EH (cell line): ENCODE measurements around the gene RPS15.
"Not testable (repeated sequence)": the region's sequence is repeated elsewhere in the genome, so short reads cannot be mapped to it uniquely, and the experiment has no call there.

Experiments
- DNase-seq: peaks from one replicate; pipeline ENCODE4 v3.0.0-alpha.2; 2015; ENCODE audit warnings: low read depth

The RPS15 gene

DNA sequence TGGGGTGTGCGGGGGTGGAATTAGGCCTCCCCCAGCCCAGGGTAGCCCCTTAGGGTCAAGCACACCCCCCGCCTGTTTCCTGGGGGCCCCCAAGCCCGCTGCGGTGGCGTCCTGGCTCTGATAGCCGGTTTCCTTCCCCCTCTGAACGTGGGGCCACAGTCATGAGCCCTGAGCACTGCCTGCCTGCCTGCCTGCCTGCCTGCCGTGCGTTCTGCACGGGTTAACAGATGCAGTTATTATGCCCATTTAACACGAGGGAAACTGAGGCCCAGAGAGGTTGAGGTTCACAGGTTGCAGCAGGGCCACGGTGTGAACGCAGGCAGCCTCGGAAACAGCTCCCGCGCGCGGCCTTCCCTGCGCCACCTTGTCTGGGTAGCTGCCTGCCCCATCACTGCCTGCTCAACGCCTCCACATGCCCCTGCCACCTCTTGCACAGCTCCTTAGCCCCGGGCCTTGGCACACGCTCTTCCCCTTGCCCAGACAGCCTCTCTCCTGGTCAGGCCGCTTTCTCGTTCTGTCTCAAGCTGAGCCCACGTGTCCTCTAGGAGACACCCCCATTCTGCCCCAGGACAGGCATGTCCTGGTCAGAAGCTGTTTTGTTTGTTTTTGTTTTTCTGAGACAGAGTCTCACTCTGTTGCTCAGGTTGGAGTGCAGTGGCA is 35.7 kb upstream of the RPS15 start:
- DNase-seq, result no peak

DNA sequence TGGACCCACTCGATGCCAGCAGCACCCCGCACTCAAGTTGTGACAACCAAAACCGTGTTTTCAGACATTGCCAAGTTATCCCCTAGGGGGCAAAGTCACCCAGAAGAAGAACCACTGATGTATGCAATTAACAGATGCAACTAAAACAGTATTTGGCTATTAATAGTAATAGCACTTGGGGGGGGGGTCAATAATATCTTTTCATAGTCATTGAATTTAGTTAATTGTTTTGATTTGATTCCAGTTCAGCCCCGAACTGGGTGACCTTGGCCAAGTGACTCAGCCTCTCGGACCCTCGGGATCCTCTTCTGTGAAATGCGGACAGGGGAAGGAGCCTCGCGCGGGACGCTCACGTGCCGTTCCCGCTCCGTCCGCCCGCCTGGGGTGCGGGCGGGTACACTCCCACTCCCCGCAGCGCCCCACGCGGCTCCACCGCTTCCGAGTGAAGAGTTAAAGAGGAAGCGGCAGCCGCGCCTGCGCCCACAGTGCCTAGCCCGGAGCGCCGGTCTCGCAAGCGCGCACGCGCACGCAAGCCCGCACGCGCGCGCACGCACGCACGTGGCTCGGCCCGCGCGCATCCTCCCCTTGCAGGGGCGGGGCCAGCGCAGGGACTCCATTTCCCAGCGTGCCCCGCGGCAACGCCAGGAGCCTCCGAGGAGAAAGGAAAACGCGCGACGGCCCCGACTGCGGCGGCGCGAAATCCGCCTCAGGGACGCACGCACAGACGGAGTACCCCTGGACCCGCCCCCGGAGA is 31.2 kb upstream of the RPS15 start:
- peak; percentile 98 for DNase-seq

DNA sequence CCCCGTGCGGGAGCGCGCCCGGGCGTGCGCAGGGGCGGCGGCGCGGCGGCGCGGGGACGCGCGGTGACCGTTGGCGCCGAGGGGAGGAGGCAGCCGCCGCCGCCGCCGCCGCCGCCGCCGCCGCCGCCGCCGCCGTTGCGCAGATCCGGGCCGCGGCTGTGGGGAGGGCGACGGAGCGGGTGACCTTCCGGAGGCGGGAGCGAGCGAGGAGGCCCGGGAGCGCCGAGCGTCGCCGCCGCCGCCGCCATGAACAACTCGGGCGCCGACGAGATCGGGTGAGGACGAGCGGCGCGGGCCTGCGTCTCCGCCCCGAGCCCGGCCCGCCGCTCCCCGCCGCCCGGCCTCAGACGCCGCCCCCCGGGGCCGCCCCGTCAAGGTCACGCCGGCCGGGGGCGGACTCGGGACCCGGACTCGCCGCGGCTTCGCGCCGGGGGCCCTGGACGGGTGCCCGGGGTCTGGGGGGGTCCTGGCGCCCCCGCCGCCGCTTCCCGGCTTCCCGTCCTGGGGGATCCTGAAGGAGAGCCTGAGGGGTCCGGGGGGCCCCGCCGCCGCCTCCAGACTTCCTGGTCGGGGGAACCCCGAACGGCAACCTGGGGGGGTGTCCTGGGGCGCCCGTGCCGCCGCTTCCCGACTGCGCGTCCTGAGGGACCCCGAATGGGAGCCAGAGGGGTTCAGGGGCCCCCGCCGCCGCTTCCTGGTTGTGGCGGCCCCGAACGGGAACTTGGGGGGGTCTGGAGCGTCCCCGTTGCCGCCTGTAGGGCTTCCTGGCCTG is 30.5 kb upstream of the RPS15 start, which contains the start of gene DAZAP1:
Gene DAZAP1, plus strand, starts transcription at position 59 of the 772 bp plus-strand sequence. Its CDS starts 188 bp downstream, at position 247.
- no peak for DNase-seq

DNA sequence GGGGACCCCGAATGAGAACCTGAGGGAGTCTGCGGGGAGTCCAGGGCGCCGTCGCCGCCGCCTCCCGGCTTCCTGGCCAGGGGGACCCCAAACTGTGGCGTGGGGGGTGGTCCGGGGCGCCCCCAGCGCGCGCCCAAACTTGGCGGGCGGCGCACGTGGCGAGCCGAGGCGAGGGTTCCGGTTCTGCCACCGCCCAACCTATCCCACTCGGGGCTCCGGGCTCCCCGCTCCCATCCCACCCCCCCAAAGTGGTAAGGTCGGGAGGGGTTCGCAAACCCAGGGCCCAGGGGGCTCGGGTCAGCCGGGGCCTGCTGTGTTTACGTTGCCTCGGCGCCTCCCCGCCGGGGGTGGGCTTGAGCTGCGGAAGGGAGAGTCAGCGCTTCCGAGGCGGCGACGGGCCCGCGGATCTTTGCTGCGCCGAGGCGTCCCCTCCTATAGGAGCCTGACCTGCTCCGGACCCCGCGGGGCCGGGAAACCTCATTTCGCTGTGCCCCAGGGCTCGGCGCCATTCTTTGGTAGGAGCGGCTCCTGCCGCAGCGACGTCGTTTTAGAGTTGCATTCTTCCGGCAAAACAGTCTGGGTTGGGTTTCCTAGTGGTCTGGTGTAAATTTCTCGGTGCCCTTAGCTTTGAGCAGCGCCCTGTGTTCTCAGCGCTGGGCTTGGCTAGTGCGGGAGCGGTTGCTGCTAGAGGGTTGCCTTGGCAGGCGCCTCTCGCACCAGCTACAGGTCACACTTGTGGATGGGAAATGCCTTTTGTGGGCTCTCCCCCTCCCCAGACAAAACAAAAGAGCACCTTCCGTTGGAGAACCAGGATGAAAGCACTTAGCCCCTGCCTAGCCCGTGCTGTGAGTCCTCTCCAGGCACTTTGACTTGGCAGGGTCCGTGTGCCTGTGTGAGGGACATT is 29.6 kb upstream of the RPS15 start:
- DNase-seq, result peak; percentile 70

DNA sequence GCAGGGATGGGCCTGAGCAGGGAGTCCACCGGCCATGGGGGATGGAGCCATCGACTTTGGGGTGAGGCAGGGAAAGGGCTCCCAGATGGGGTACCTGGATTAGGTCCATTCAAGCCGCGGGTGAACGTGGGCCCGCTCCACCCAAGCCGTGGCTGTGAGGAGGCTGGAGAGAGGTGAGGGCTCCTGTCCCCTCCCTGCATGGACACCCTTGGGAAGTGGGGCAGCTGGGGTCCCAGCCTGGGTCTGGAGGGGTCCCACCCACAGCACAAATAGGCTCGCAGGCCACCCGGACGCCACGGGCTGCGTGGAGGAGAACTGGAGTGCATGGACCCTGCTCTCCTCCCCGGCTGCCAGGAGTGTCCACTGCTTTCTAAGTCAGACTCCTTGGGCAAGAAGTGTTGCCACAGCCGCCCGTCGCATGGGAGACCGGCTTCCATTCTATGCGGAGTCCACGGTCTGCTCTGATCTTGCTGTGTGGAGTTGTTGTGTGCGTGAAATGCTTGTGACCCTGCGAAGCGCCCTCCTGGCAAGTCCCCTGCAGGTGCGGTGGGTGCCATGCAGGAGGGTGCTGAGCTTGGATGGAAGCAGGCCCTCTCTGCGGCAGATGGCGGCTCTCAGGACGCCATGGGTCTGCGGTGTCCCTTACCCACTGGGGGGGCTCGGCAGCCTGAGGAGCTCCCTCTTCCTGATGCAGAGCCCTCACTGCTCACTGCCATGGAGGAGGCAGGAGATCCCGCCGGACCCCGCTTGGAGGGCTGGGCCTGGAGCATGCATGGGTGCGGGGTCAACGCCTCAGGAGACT is 28.8 kb upstream of the RPS15 start:
- no peak for DNase-seq

DNA sequence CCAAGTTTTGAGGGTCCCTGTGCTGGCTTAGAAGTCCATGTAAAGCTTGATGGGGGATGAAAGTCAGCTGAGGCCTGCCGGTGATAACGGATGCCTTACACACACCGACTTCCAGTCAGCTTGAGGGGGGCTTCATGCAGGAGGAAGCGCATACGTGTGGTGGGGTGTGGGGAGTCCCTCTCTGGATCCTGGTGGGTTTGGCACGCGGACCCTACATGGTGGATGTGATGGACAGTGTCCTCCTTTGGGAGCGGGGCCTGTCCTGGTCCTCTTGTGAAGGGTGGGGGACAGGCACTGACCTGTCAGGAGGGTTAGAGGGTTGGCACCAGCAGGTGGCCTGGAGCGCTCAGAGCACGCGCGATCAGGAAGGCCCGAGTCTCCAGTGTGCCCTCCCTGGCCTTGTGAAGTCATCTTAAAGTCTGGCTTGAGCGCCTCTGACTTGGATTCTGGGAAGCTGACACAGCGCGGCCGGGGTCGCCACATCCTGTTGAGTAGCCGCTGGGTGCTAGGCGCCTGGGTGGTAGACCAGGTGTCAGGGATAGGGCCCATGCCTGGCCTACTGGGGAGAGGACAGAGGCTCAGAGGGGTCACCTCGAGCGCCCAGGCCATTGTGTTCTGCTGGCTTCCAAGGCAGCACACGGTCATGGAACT is 27.9 kb upstream of the RPS15 start:
- peak; percentile 41 for DNase-seq

DNA sequence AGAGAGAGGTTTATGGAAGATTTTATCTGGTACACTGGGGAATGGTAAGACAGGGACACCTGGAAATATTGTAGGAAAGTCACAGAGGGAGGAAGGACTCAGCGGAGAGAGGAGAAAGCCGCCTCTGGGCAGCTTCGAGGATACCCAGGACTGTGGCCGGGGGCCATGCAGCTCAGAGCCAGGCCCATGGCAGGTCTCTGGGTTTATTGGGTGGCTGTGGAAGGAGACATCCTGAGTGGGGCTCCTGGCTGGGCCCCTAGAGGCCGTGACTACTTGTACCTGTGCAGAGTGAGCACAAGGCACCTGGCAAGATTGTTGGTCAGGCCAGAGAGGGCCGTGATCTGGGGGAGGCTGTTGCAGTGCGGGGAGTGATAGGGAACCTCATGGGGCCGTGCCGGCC is 27.4 kb upstream of the RPS15 start:
- no peak for DNase-seq

DNA sequence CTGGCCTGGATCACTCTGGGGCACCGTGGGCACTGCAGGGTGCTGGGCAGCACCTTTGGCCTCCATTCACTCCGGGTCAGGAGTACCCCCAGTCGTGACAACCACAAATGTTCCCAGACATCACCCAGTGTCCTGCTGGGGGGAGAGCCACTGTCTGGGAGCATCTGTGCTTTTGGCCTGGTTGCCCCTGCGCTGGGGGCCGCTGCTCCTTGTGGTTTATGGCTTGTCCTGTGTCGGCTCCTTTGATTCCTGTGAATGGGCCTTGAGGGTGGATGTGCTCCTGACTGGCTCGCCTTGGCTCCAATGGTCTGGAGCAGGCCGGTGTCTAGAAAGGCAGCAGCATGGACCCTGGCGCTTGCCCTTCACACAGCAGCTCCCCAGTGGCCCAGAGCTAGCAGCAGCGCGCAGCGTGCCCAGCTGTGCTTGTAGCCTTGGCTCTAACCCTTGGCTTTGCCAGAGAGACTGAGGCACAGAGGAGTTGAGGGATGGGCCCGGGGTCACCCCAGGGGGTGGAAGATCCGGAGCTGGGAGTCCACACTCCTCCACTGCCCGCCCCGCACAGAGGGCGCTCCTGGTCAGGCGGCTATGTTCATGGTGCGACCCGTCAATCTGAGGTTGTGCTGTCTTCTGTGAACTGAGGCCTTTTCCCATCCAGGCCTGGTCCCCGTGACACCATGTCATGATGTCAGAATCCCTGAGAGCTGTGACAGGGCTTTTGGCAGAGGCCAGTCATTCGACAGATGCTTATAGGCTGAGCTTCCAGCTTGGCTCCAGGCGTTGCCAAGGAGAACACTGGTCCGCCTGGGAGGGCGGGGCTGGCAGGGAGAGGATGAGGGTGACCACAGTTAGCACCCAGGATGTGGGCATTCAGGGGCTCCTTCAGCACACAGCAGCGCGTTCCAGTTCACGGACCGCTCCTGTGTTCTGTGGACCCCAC is 26.7 kb upstream of the RPS15 start:
- peak; percentile 40 for DNase-seq

DNA sequence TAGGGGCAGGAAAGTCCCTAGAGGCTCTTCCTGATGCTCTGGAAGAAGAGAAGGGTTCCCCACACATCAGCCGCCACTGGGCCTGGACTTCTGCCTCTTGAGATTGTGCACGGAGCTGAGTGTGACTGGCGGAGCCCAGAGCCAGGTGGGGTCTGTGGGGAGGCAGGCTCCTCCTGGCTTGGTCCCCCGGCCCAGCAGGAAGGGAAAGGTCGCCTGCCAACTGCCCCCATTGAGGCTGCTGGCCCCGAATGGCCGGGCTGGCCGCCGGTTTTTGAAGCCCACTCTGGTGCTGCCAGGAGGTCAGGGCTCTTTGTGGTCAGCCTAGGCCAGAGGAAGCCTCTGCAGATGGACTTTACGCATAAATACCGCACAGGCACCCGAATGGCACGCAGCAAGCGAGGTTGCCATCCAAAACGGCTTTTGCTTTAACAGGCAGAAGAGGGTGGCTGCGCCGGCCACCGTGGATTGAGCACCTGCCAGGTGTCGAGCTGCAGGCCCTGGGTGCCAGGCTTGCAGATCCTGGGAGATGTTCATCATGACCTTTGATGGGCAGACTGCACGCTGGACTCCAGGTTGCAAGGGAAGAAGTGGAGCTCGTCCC is 25.8 kb upstream of the RPS15 start:
- DNase-seq, result no peak

DNA sequence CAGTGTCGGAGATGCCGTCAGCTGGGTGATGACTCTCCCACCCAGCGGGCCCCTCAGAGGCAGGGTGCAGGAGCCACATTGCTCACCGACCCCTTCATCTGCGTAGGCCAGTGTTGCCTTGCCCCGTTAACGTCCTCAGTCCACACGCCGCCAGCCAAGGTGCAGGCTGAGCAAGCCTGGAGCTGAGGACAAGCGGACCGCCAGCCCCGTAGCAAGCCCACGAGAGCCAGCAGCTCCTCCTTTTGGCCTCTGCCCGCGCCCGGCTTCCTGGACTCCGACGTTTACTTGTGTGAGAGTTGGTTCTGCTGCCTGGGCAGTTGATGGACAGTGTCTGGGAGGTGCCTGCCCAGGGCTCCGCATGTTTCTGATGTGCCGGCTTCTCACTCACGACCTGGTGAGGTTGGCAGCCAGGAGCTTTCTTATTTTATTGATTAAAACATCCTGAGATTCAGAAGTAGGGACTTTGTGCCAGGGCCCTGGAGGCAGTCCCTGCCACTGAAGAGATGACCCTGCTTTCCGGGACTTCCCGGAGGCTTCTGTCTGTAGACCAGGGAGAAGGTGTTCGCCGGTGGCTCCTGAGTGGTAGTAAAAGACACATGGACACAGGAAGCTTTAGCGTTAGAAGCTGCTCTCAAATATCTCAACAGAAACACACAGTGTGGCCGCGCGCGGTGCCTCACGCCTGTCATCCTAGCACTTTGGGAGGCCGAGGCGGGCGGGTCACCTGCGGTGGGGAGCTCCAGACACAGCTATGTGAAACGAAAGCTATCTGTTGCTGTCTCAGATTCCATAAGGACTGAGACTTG is 25.0 kb upstream of the RPS15 start:
- DNase-seq, result no peak

DNA sequence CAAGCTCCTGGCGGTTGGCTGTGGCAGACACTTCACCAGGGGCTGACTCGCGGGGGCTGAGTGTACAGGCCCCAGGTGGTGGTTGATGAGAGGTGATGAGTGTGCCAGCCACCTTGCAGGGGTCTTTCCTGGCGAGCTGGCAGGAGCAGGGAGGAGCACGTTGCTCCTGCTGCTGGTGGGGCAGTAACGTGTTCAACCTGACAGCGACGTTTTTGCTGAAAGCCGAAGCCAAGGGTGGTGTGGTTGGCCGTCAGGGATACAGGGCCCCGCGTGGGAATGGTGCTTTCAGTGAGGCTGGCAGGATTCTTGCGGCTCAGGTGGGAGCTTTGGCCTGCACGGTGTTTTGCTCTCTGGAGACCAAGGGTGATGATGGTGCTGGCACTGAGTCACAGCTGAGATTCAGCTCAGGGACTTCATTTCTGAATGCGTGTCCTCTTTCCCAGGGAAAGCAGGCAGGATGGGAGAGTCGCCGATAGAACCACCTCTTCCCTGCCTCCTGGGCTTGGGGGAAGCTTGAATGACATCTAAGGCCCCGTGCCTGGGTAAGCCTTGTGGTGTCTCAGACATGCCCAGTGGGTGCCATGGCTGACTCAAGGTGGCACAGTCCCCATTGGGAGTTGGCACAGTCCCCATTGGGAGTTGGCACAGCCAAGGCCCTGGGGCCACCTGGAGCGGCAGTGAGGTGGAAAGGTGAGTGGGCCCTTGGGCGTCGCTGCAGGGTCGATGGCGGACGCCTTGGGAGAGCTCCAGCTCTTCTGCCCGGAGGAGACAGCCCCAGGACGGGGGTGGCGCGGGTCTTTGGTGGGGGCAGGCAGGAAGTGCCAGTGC is 22.0 kb upstream of the RPS15 start:
- no peak for DNase-seq

DNA sequence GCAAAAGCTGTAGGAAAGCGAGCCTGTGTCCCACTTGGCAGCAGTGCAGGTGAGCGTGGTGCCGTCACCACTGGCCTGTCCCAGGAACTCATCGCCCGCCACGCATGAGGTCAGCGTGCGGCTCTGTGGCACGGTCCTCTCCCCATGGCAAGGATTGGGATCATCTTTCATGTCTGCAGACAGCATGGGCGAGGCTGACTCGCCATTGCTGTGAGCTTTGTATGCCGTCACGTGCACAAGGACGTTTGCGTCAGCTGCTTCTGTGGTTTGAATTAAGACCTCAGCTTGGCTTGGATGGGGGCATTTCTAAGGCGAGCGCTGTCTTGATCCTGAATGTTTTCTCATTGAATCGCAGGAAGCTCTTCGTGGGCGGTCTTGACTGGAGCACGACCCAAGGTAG is 21.1 kb upstream of the RPS15 start:
- DNase-seq, result no peak

DNA sequence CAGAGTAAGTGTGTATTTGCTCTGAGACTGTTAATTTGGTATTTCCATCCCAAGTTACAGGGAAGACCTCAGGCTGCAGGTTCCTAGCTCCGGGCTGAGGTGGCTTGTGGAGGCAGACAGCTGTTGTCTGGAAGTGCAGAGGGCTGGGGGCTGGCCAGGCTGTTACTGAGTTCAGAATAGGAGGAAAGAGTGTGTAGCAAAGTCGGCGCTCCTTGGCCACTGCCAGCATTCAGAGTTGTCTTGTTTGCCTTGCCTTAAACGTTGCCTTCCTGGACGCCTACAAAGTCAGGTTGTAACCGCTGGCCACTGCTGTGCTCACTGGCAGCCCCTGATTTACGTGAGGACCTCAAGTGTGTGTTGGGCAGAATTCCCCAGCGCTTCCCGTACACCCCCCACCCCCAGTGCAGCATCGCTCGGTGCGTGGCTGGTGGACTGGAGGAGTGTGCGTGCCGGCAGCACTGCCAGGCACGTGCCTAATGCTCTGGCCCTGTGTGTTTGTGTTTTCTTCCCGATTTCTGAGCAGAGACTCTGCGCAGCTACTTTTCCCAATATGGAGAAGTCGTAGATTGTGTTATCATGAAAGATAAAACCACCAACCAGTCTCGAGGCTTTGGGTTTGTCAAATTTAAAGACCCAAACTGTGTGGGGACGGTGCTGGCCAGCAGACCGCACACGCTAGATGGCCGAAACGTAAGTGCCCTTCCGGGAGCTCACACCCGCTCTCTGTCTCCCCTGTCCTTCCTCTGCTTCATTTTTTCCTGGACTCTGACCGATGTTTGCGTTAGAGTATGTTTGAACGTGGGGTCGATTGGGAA is 20.3 kb upstream of the RPS15 start:
- no peak for DNase-seq

DNA sequence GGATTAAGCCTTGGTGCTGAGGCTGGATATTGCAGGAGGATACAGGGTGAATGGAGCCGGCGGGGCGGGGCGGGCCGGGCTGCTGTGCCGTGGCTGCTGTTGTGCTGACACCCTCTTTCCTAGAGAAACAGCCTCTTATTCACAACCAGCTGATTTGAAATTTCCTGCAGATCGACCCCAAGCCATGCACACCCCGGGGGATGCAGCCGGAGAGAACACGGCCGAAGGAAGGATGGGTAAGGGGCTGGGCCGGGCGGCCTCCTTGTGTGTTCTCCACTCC is 19.8 kb upstream of the RPS15 start:
- DNase-seq, result no peak

DNA sequence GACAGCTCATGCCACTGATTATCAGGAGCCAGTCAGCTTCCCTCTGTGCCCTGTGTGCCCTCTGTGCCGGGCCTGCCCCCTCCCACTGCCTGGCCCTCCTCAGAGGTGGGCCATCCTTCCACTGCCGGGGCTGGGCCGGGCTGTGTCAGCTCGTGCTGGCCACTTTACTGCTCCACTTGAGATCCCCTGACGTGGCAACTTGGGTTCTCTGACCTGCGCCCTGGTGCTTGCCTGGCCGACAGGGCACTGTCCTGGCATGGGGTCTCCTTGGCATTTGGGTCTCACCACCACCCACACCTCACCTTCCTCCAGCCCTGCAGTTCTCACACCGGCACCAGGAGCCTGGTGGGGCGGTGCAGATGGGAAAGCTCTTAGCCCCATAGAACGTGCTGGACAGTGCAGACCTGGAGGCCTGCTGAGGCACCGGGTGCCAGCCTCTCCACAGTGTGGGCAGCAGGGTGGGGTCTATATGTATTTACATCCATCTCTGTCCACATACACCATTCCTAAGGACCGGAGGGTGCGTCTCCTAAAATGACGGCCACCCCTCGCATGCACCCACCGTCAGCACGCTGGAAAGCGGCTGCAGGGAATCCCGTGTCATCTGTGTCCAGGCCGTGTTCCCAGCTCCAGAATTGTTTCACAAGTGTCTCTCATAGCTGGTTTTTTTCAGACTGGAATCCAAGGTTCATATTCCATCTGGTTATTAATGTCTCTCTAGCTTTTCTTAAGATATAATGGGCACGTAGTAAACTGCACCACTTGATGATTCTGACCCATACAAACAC is 19.1 kb upstream of the RPS15 start:
- DNase-seq, result no peak

DNA sequence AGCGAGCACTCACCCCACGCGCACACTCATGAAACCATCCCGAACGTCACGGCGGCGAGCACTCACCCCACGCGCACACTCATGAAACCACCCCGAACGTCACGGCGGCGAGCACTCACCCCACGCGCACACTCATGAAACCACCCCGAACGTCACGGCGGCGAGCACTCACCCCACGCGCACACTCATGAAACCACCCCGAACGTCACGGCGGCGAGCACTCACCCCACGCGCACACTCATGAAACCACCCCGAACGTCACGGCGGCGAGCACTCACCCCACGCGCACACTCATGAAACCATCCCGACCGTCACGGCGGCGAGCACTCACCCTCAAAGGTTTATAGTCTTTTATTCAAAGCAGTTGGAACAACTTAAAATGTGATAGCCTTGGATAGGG is 18.1 kb upstream of the RPS15 start:
- DNase-seq, result not testable (repeated sequence)
